HepG2 (cell line): ENCODE results near the gene B4GALT5.

Experiments used
- NFYC ChIP-seq: IDR thresholded peaks from 2 replicates; pipeline ENCODE4 v1.6.1; 2016; ENCODE audit warnings: missing genetic modification reagents, missing compliant biosample characterization
- POLR2AphosphoS5 ChIP-seq: IDR thresholded peaks from 2 replicates; pipeline ENCODE4 v1.6.1; 2012; ENCODE audit warnings: low read depth, low read length
- RFX5 ChIP-seq: IDR thresholded peaks from 2 replicates; pipeline ENCODE4 v1.6.1; 2011; ENCODE audit warnings: low read depth, low read length, improper control_type of control experiment
- ZBTB20 ChIP-seq: sonication (generic); formaldehyde crosslinking; IDR thresholded peaks from 2 replicates; pipeline ENCODE4 v1.8.1; 2023; ENCODE audit warnings: missing genetic modification reagents, low read depth, mild to moderate bottlenecking, borderline replicate concordance
- ZBTB7A ChIP-seq: sonication (generic); formaldehyde crosslinking; IDR thresholded peaks from 2 replicates; pipeline ENCODE4 v1.8.0; 2022; ENCODE audit warnings: mild to moderate bottlenecking, missing genetic modification reagents
- ZNF549 ChIP-seq: sonication (generic); formaldehyde crosslinking; IDR thresholded peaks from 2 replicates; pipeline ENCODE4 v1.5.0; 2020; ENCODE audit warnings: missing genetic modification reagents
- TF ChIP-seq, protein P1 (sequence below): sonication (generic); formaldehyde crosslinking; IDR thresholded peaks from 2 replicates; pipeline ENCODE4 v1.5.0; 2020; ENCODE audit warnings: mild to moderate bottlenecking, missing genetic modification reagents, moderate library complexity
- TF ChIP-seq, protein P2 (sequence below): IDR thresholded peaks from 2 replicates; pipeline ENCODE4 v1.6.1; 2018; ENCODE audit warnings: missing genetic modification reagents, mild to moderate bottlenecking, missing compliant biosample characterization
- TF ChIP-seq, protein P3 (sequence below): IDR thresholded peaks from 2 replicates; pipeline ENCODE4 v1.6.1; 2012; ENCODE audit warnings: inconsistent platforms
- TF ChIP-seq, protein P4 (sequence below), 2 experiments: IDR thresholded peaks; 2 replicates each; pipeline ENCODE4 v1.6.1; 2011 to 2012; ENCODE audit warnings: low read length in 2 of 2, borderline replicate concordance in 1 of 2, low read depth in 1 of 2, mild to moderate bottlenecking in 1 of 2, moderate library complexity in 1 of 2

DNA sequence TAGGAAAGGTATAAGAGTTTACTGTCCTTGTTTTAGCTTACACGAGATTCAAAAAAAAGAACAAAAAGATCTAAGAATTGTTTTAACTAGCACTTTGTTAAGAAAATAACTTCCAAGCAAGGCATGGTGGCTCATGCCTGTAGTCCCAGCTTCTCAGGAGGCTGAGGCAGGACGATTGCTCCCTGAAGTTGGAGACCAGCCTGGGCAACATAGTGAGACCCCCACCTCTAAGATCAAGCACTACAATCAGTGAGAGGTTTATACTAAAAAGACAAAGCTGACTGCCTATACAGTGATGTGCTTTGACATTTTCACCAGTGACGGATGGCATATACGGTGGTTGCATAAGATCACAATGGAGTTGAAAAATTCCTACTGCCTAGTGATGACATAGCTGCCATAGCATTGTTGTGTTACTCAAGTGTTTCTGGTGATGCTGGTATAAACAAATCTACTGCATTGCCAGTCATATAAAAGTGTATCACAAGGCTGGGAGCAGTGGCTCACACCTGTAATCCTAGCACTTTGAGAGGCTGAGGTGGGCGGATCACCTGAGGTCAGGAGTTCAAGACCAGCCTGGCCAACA lies 68.6 kb downstream of the B4GALT5 start:
- TF ChIP-seq ZBTB7A (CRISPR knock-in tag) (no peak), ZNF549 (no peak), ZBTB20 (no peak), NFYC (CRISPR knock-in tag) (no peak), RFX5 (no peak), POLR2AphosphoS5 (no peak)
- TF ChIP-seq, protein P1, sequence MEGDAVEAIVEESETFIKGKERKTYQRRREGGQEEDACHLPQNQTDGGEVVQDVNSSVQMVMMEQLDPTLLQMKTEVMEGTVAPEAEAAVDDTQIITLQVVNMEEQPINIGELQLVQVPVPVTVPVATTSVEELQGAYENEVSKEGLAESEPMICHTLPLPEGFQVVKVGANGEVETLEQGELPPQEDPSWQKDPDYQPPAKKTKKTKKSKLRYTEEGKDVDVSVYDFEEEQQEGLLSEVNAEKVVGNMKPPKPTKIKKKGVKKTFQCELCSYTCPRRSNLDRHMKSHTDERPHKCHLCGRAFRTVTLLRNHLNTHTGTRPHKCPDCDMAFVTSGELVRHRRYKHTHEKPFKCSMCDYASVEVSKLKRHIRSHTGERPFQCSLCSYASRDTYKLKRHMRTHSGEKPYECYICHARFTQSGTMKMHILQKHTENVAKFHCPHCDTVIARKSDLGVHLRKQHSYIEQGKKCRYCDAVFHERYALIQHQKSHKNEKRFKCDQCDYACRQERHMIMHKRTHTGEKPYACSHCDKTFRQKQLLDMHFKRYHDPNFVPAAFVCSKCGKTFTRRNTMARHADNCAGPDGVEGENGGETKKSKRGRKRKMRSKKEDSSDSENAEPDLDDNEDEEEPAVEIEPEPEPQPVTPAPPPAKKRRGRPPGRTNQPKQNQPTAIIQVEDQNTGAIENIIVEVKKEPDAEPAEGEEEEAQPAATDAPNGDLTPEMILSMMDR: no peak
- TF ChIP-seq, protein P2, sequence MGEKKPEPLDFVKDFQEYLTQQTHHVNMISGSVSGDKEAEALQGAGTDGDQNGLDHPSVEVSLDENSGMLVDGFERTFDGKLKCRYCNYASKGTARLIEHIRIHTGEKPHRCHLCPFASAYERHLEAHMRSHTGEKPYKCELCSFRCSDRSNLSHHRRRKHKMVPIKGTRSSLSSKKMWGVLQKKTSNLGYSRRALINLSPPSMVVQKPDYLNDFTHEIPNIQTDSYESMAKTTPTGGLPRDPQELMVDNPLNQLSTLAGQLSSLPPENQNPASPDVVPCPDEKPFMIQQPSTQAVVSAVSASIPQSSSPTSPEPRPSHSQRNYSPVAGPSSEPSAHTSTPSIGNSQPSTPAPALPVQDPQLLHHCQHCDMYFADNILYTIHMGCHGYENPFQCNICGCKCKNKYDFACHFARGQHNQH (CRISPR knock-in tag): no peak
- TF ChIP-seq, protein P3, sequence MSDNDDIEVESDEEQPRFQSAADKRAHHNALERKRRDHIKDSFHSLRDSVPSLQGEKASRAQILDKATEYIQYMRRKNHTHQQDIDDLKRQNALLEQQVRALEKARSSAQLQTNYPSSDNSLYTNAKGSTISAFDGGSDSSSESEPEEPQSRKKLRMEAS: no peak
- TF ChIP-seq, protein P4, sequence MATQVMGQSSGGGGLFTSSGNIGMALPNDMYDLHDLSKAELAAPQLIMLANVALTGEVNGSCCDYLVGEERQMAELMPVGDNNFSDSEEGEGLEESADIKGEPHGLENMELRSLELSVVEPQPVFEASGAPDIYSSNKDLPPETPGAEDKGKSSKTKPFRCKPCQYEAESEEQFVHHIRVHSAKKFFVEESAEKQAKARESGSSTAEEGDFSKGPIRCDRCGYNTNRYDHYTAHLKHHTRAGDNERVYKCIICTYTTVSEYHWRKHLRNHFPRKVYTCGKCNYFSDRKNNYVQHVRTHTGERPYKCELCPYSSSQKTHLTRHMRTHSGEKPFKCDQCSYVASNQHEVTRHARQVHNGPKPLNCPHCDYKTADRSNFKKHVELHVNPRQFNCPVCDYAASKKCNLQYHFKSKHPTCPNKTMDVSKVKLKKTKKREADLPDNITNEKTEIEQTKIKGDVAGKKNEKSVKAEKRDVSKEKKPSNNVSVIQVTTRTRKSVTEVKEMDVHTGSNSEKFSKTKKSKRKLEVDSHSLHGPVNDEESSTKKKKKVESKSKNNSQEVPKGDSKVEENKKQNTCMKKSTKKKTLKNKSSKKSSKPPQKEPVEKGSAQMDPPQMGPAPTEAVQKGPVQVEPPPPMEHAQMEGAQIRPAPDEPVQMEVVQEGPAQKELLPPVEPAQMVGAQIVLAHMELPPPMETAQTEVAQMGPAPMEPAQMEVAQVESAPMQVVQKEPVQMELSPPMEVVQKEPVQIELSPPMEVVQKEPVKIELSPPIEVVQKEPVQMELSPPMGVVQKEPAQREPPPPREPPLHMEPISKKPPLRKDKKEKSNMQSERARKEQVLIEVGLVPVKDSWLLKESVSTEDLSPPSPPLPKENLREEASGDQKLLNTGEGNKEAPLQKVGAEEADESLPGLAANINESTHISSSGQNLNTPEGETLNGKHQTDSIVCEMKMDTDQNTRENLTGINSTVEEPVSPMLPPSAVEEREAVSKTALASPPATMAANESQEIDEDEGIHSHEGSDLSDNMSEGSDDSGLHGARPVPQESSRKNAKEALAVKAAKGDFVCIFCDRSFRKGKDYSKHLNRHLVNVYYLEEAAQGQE (IDR thresholded peaks at IDR 0.05; ENCODE audit: borderline replicate concordance in 1 of 2, low read depth in 1 of 2, low read length in 2 of 2): no peak
